Dermis microvascular lymphatic vessel endothelial cell (primary cell): ENCODE results near the gene ANKHD1. TPM values are rescaled to one million over a fixed set of nuclear protein-coding genes. Genes with fewer than 3 reads are reported as not detected.
"Not testable (repeated sequence)": the region's sequence is repeated elsewhere in the genome, so short reads cannot be mapped to it uniquely, and the experiment has no call there.

Experiments
- DNase-seq, 2 donors: peaks; one replicate each; pipeline versions ENCODE4 v3.0.0 to v3.0.0-alpha.2; 2010; ENCODE audit warnings: low read depth in 2 of 2
- total RNA-seq: library from RNA; depleted of rRNA; stranded (reverse); fragments of >200 nt; gene quantifications from 2 replicates; pipeline ENCODE4 v1.2.1, GENCODE V29; 2014

ANKHD1 gene
- total RNA-seq, 1 donor from 2014 or later, result 44.7 TPM

DNA sequence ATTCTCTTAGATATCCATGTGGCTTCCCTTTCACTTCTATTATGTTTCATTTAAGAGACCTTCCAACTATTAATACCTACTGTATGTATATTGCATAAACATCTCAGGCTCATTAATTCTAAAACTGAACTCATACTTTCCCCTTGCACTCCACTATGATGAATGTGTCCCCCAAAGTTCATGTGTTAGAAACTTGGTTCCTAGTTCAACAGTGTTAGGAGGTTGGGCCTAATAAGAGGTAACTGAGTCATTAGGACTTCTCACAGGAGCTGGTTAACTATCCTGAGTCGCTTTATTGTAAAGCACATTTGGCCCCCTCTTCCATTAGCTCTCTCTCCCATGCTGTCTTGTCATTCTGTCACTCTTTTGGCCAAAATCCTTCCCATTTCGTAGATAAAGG, 22.0 kb downstream of the ANKHD1 start:
- DNase-seq, result no peak

DNA sequence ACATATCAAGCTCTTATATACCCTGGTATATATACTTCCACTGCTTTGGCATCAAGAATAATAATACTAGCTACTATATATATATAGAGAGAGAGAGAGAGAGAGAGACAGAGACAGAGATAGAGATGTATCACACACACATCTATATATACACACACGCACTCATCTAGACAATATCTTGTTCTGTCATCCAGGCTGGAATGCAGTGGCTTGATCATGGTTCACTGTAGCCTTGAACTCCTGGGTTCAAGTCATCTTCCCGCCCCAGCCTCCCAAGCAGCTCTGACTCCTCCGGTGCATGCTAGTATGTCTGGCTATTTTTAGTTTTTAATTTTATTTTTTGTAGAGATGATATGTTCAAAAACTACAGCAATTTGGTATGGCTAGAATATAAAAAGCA, 22.5 kb downstream of the ANKHD1 start:
- no peak for DNase-seq

- DNase-seq, result not testable (repeated sequence)
Measured at GRCh38 chr5:140427726-140428125, 26.1 kb downstream of the ANKHD1 start.

DNA sequence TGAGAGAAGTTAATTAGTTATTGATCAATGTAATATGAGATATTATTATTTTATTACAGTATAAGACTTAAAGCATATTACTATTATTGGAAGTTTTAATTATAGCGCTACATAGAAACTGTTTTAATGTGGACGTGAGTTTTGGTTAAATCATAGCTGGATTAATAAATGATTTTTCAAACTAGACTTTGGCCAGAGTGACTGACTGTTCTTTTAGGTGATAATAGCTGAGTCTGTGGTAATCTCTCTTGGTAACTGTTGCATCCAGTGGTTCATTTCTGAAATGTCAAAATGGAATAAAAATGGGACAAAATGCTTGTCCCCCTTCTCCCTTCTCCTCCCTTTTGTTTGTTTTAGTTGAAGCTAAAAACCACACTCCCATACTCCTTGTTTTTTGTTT, 28.1 kb downstream of the ANKHD1 start:
- no peak for DNase-seq

- DNase-seq, result no peak
Measured at GRCh38 chr5:140432212-140432611, 30.6 kb downstream of the ANKHD1 start.

GRCh38 chr5:140432916-140433315, 31.3 kb downstream of the ANKHD1 start:
- no peak for DNase-seq

GRCh38 chr5:140457368-140457767, 55.7 kb downstream of the ANKHD1 start:
- DNase-seq, result not testable (repeated sequence)

GRCh38 chr5:140466981-140467742, 65.5 kb downstream of the ANKHD1 start:
- no peak for DNase-seq

- peak; percentile 9 to 77 for DNase-seq
Measured at GRCh38 chr5:140468188-140468587, 66.6 kb downstream of the ANKHD1 start.

DNA sequence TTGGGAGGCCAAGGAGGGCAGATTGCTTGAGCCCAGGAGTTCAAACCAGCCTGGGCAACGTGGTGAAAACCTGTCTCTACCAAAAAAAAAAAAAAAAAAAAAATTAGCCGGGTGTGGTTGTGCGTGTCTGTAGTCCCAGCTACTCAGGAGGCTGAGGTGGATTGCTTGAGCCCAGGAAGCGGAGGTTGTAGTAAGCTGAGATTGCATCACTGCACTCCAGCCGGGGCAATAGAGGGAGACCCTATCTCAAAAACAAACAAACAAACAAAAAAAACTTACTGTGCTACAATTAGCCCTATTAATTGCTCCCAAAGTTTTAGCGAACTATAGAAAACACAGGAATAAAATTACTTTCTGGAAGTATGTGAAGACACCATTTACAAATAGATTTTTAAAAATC, 67.6 kb downstream of the ANKHD1 start:
- DNase-seq, result no peak

- peak in 1 of 2 donors; percentile 20 for DNase-seq
Measured at GRCh38 chr5:140480310-140481014, 78.8 kb downstream of the ANKHD1 start.

- DNase-seq, result no peak
Measured at GRCh38 chr5:140481758-140482157, 80.1 kb downstream of the ANKHD1 start.

GRCh38 chr5:140483055-140483454, 81.4 kb downstream of the ANKHD1 start:
- no peak for DNase-seq

DNA sequence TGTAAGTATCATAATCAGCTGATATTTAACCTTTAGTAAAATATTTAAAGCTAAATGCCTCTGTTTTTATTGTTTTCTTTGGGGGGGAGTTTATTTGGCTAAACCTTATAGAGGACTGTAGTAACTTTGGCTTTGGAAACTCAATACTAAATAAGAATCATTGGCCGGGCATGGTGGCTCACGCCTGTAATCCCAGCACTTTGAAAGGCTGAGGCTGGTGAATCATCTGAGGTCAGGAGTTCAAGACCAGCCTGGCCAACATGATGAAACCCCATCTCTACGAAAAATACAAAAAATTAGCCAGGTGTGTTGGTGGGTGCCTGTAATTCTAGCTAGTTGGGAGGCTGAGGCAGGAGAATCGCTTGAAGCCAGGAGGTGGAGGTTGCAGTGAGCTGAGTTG, 86.5 kb downstream of the ANKHD1 start:
- DNase-seq, result not testable (repeated sequence)

GRCh38 chr5:140488914-140489313, 87.3 kb downstream of the ANKHD1 start:
- no peak for DNase-seq

- DNase-seq, result no peak
Measured at GRCh38 chr5:140497897-140498296, 96.3 kb downstream of the ANKHD1 start.

DNA sequence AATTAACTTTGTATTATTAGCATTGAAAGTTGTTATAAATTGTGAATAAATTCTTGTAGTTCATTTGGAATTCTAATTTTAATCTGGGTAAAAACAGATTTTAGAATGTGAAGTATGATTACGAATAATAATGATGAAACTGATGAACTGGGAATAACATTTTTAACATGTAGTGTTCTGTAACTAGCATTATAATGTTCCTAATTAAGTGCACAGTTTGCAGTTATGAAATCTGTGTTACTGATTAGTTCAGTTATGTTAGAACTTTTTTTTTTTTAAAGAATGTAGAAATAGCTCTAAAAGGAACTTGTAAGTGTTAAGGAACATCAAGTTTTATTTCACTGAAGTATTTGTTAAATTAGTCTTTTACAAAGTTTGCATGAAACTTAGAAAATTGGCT, 97.0 kb downstream of the ANKHD1 start:
- DNase-seq, result no peak

GRCh38 chr5:140502834-140503233, 101.2 kb downstream of the ANKHD1 start:
- DNase-seq, result no peak

DNA sequence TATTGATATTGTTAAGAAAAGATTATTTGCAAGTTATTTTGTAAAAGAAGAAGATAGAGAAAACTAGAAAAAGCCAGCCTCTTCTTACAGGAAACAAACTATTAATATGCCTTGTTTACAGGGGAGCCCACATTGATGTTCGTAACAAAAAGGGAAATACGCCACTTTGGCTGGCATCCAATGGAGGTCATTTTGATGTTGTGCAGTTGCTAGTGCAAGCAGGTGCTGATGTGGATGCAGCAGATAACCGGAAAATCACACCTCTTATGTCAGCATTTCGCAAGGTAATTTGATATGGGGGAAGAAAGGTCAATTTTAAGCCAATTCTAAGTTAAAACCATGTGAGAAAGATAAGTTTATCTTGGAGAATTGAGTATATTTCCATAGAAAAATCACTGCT, 108.3 kb downstream of the ANKHD1 start:
- peak; percentile 48 to 86 for DNase-seq

GRCh38 chr5:140513124-140513523, 111.5 kb downstream of the ANKHD1 start:
- no peak for DNase-seq

GRCh38 chr5:140524003-140524402, 122.4 kb downstream of the ANKHD1 start:
- DNase-seq, result no peak

DNA sequence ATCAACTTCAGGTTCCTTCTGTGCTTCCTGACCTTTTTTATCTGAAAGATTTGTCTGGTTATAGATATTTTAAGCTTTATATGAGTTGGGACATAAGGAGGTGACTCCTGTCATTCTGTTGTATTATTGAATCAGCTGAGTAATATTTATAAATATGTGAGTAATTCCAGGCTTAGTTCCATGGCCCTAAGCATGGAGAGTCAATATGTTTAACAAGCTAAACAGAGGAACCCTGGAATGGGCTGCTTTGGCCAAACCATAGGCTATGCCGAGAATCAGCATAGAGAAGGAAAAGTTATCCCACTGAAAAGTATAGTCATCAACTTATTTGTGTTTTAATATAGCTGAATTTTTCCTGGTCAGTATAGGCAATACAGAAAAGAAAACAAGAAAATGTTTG, 138.6 kb downstream of the ANKHD1 start:
- no peak for DNase-seq

DNA sequence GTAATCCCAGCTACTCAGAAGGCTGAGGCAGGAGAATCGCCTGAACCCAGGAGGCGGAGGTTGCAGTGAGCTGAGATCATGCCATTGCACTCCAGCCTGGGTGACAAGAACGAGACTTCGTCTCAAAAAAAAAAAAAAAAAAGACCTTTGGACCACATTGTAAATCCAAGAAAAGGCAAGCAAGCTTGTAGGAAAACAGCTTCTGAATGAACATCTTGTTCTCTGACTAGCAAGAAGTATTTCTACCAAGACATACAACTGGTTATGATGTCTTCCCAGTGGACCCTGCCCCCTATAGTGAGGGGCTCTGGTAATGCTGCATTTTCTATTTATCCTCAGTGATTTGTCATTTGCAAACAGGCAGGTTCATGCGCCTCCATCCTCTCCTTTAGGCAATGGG, 141.3 kb downstream of the ANKHD1 start:
- DNase-seq, result no peak
